Muscle of arm (tissue), 12 donors: Measurements from ENCODE around the gene LMBR1. TPM values are rescaled to one million over a fixed set of nuclear protein-coding genes. Genes with fewer than 3 reads are reported as not detected.
A peak's percentile ranks its signal among the peaks of the same experiment; 100 is the strongest.
"Not testable (repeated sequence)": the region's sequence is repeated elsewhere in the genome, so short reads cannot be mapped to it uniquely, and the experiment has no call there.

Experiments used
- DNase-seq: peaks from one replicate; pipeline ENCODE4 v3.0.0-alpha.2; 2013
- polyA plus RNA-seq, 12 donors: library from polyadenylated mRNA; unstranded; fragments of 120-200 nt; gene quantifications; one replicate each; pipeline ENCODE4 v1.2.1, GENCODE V29; 2013; ENCODE audit not compliant: insufficient read length in 12 of 12

Gene LMBR1
- polyA plus RNA-seq, 12 donors, result 27.9 to 77.6 (median 40.3) TPM; not detected in 1

GRCh38 chr7:156909574-156910252, 16.7 kb upstream of the LMBR1 start:
- DNase-seq, result not testable (repeated sequence)

DNA sequence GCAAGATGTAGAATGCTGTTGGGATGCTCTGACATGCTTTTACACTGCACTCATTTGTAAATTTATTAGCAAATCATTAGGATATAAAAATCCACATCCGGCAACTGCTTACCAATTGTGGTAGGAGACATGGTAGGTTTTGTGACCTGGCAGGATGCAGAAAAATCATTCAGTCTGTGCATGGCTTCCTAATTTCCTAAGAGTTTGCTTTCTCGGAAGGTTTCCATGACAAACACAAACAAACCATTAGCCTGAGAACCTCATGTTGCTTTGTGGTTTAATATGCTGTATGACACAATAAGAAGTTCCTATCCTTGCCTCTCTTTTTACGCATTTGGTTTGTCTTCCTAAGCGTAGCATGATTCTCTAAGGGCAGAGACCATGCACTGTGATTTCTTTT, 14.7 kb upstream of the LMBR1 start:
- DNase-seq, result peak; percentile 36

- peak; percentile 48 for DNase-seq
Observed at GRCh38 chr7:156906200-156906649, 13.2 kb upstream of the LMBR1 start.

- no peak for DNase-seq
Observed at GRCh38 chr7:156903232-156903909, 10.4 kb upstream of the LMBR1 start.

- not testable (repeated sequence) for DNase-seq
Observed at GRCh38 chr7:156900093-156900492, 7.1 kb upstream of the LMBR1 start.

GRCh38 chr7:156898938-156899337, 6.0 kb upstream of the LMBR1 start:
- no peak for DNase-seq

DNA sequence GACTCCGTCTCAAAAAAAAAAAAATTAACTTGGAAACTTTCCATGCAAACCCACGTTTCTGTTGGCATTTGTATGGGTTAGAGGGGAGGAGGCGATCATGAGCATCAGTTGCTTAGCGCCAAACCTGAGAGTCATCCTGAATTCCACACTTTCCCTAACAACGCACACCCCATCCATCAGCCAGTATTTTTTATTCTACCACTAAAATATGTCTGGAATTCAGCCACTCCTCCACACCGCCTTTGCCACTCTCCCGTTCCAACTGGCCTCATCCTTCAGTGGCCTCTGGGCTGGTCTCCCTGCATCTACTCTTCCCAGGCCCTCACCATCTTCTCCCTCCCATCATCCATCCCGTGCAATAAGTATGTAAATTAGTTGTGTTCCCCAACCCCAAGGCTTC, 4.7 kb upstream of the LMBR1 start:
- no peak for DNase-seq

DNA sequence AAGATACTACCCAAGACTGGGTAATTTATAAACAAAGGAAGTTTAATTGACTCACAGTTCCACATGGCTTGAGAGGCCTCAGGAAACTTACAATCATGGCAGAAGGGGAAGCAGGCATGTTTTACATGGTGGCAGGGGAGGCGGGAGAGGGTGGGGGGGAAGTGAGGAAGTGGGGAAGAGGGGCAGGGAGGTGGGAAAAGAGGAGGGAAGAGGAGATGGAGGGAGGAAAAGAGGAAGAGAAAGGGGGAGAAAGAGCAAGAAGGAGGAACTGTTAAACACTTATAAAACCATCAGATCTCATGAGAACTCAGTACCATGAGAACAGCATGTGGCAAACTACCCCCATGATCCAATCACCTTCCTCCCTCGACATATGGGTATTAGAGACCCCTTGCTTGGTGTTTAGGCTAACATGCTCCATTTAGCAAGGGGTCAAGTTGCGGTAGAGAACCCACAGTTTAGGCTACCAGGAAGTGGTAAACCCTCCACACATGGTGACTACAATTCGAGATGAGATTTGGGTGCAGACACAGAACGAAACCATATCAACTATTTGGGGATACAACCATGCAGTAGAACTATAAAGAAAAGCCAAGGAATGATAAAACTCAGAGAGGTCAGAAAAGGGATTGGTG, 3.5 kb upstream of the LMBR1 start:
- DNase-seq, result no peak

DNA sequence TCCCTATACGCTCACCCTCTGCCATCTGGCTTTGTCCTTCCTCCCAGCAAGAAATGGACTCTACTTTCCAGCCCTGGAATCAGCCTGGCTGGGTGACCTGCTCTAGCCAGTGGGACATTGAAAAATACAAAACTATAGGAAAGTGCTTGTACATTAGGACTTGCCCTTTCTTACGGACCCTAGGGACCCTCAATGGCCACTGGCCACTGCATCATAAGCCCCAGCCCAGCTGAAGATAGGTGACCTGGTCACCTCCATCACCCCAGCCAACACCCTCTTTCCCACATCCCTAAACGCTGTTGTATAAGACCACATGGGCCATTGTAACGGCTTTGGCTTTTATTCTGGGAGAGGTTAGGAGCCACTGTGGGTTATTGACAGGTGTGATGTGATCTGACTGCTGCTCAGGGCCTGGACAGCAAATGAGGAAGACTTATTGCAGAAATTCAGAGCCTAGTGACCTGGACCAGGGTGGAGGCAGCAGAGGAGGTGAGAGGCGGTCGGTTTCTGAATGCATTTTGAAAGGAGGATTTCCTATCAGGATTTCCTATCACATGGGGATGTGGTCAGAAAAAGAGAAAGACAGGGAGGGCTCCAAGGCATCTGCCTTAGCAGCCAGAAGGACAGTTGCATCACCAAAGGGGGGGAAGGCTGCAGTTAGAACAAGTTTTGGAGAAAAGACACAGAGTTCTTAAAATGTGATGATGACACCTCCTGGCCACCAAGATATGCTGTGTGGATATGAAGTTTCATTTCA, 2.2 kb upstream of the LMBR1 start:
- no peak for DNase-seq

DNA sequence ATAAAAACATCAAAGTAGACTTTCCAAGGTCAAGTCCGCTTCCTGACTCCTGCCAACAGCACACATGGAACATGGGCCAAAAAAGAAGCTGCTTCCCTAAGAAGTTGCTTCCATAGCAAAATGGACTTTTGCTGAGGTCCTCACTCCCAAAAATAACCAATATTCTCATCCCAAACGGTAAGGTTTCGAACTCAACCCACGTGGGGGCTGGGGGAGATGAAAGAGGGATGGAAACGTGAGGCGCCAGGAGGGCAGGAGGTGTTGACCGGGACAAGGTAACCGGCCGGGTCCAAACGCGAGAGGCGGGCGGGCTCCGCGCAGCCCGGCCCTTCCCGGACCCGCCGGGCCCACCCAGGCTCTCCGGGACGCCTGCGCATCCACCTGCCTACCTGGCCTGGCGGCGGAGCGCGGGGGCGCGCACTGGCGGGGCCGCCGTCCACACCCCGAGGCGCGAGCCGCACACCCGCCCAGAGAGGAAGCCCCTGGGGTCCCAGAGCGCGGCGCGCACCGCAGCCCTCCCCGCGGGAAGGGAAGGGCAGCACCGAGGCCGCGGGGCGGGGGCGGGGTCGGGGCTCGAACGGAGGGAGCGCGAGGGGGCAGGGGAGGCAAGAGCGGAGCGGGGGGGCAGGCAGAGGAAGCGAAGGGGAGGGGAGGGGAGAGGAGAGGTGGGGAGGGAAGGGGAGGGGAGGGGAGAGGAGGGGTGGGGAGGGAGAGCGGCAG, 742 bp downstream of the LMBR1 start:
- no peak for DNase-seq

DNA sequence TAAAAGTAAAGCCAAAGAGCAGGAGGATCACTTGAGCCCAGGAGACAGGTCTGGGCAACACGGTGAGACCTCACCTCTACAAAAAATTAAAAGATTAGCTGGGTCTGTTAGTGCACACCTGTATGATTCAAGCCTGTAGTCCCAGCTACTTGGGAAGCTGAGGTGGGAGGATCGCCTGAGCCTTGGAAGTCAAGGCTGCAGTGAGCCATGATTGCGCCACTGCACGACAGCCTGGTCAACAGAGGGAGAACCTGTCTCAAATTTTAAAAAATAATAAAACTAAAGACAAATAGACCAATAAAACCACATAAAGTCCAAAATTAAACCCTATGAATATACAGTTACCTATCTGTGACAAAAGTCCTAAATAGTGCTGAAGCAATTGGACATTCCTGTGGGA, 3.2 kb downstream of the LMBR1 start:
- no peak for DNase-seq

- no peak for DNase-seq
Observed at GRCh38 chr7:156889089-156889488, 3.9 kb downstream of the LMBR1 start.

- no peak for DNase-seq
Observed at GRCh38 chr7:156886020-156886795, 6.8 kb downstream of the LMBR1 start.

DNA sequence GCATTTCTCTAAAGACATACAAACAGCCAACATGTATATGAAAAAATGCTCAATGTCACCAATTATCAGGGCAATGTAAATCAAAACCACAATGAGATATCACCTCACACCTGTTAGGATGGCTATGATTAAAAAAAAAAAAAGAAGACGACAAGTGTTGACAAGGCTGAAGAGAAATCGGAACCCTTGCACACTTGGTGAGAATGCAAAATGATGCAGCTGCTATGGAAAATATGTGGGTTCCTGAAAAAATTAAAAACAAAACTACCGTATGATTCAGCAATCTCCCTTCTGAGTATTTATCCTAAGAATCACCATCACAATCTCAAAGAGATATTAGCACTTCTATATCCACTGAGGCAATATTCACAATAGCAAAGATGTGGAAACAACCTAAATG, 11.3 kb downstream of the LMBR1 start:
- DNase-seq, result no peak

DNA sequence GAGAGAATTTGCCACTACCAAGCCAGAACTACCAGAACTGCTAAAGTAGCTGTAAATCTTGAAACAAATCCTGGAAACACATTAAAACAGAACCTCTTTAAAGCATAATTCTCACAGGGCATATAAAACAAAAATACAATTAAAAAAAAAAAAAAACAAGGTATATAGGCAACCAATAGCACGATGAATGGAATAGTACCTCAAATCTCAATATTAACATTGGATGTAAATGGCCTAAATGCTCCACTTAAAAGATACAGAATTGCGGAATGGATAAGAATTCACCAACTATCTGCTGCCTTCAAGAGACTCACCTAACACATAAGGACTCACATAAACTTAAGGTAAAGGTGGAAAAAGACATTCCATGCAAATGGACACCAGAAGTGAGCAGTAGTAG, 17.2 kb downstream of the LMBR1 start:
- no peak for DNase-seq

- not testable (repeated sequence) for DNase-seq
Observed at GRCh38 chr7:156868363-156868762, 24.6 kb downstream of the LMBR1 start.

DNA sequence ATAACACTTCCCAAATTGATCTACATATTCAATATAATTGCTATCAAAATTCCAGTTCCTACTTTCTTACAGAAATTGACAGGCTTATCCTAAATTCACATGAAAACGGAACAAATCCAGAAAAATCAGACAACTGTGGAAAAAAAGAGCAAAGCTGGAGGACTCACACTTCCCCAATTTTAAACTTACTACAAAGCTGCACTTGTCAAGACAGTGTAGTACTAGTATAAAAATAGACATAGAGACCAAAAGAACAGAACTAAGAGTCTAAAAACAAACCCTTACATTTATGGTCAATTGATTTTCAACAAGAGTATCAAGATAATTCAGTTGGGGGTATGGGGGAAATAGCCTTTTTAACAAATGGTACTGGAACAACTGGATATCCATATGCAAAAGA, 27.5 kb downstream of the LMBR1 start:
- DNase-seq, result no peak

GRCh38 chr7:156862022-156862421, 31.0 kb downstream of the LMBR1 start:
- DNase-seq, result not testable (repeated sequence)

DNA sequence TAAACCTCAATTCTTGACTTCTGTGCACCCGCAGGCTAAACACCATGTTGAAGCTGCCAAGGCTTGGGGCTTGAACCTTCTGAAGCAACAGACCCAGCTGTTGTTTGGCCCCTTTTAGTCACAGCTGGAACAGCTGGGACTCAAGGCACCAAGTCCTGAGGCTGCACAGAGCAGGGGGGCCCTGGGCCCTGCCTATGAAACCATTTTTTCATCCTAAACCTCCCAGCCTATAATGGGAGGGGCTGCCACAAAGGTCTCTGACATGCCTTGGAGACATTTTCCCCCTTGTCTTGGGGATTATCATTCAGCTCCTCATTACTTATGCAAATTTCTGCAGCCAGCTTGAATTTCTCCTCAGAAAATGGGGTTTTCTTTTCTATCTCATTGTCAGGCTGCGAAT, 31.8 kb downstream of the LMBR1 start:
- DNase-seq, result no peak

GRCh38 chr7:156860099-156860498, 32.9 kb downstream of the LMBR1 start:
- DNase-seq, result not testable (repeated sequence)

DNA sequence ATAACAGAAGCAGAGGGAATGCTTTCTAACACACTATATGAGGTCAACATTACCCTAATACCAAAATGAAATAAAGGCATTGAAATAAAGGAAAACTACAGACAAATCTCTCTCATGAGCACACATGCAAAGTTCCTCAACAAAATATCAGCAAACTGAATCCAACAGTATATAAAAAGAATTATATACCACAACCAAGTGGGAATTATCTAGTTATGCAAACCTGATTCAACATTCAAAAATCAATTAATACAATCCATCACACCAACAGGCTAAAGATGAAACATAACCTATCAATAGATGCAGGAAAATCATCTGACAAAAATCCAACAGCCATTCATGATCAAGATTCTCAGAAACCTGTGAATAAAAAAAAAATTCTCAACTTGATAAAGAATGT, 34.5 kb downstream of the LMBR1 start:
- no peak for DNase-seq
